OCI-LY1 (cell line): Measurements from ENCODE around the gene VEGFB.

Source experiments
- H2AFZ ChIP-seq: fragments of 200-600 bp; sonication (generic), shearing (Covaris generic); 2 replicates; pipeline ENCODE4 v1.6.0; 2014; ENCODE audit warnings: antibody characterized with exemption, mild to moderate bottlenecking, low read length
- H3F3A ChIP-seq: fragments of 200-600 bp; sonication (generic), shearing (Covaris generic); 2 replicates; pipeline ENCODE4 v1.6.0; 2014; ENCODE audit warnings: mild to moderate bottlenecking, antibody characterized with exemption, low read length, moderate library complexity; ENCODE audit not compliant: insufficient read depth
- H3K27ac ChIP-seq: fragments of 200-600 bp; sonication (generic); 2 replicates; pipeline ENCODE4 v1.5.1; 2014; ENCODE audit warnings: low read length, mixed run types, mild to moderate bottlenecking, low read depth; ENCODE audit not compliant: poor library complexity, severe bottlenecking
- H3K27me3 ChIP-seq: fragments of 200-600 bp; sonication (generic); 2 replicates; pipeline ENCODE4 v1.6.0; 2014; ENCODE audit warnings: antibody characterized with exemption, mild to moderate bottlenecking, low read length, moderate library complexity; ENCODE audit not compliant: insufficient read depth
- H3K36me3 ChIP-seq: fragments of 200-600 bp; sonication (generic); 2 replicates; pipeline ENCODE4 v1.6.1; 2014; ENCODE audit warnings: mild to moderate bottlenecking, antibody characterized with exemption, low read length, moderate library complexity, mixed read lengths; ENCODE audit not compliant: insufficient read depth
- H3K4me1 ChIP-seq: fragments of 200-600 bp; sonication (generic); 2 replicates; pipeline ENCODE4 v1.5.1; 2014; ENCODE audit warnings: mild to moderate bottlenecking, low read length, moderate library complexity; ENCODE audit not compliant: insufficient read depth, severe bottlenecking
- H3K4me2 ChIP-seq: fragments of 200-600 bp; sonication (generic), shearing (Covaris generic); 2 replicates; pipeline ENCODE4 v1.6.1; 2014; ENCODE audit warnings: low read length
- H3K4me3 ChIP-seq: fragments of 200-600 bp; sonication (generic); 2 replicates; pipeline ENCODE4 v1.5.1; 2014; ENCODE audit warnings: low read length, low read depth, mild to moderate bottlenecking, mixed read lengths; ENCODE audit not compliant: poor library complexity, severe bottlenecking
- H3K79me2 ChIP-seq: fragments of 200-600 bp; shearing (Covaris generic); 2 replicates; pipeline ENCODE4 v1.6.1; 2016; ENCODE audit warnings: mixed run types, low read length, mixed read lengths; ENCODE audit not compliant: insufficient read depth
- H3K9ac ChIP-seq: fragments of 200-600 bp; sonication (generic), shearing (Covaris generic); 2 replicates; pipeline ENCODE4 v1.6.1; 2014; ENCODE audit warnings: mild to moderate bottlenecking, low read length, mixed read lengths
- H3K9me2 ChIP-seq: fragments of 200-600 bp; sonication (generic), shearing (Covaris generic); 2 replicates; pipeline ENCODE4 v1.6.1; 2014; ENCODE audit warnings: low read depth, mild to moderate bottlenecking, low read length, mixed read lengths
- H3K9me3 ChIP-seq: fragments of 200-600 bp; shearing (Covaris generic); 2 replicates; pipeline ENCODE4 v1.6.1; 2014; ENCODE audit warnings: low read length, mixed read lengths
- H4K20me1 ChIP-seq: fragments of 200-600 bp; sonication (generic), shearing (Covaris generic); 2 replicates; pipeline ENCODE4 v1.6.0; 2016; ENCODE audit warnings: mild to moderate bottlenecking, low read length; ENCODE audit not compliant: insufficient read depth
- EZH2 ChIP-seq: fragments of 200-600 bp; sonication (generic), shearing (Covaris generic); IDR thresholded peaks from 2 replicates; pipeline ENCODE4 v1.8.0; 2017; ENCODE audit warnings: borderline replicate concordance, mixed run types, mild to moderate bottlenecking, antibody characterized with exemption, low read length, moderate library complexity, mixed read lengths
- TF ChIP-seq, protein P1 (sequence below): fragments of 200-600 bp; sonication (generic), shearing (Covaris generic); IDR thresholded peaks from 2 replicates; pipeline ENCODE4 v1.5.1; 2017; ENCODE audit warnings: mild to moderate bottlenecking, antibody characterized with exemption, low read length, moderate library complexity, mixed read lengths

VEGFB gene

DNA sequence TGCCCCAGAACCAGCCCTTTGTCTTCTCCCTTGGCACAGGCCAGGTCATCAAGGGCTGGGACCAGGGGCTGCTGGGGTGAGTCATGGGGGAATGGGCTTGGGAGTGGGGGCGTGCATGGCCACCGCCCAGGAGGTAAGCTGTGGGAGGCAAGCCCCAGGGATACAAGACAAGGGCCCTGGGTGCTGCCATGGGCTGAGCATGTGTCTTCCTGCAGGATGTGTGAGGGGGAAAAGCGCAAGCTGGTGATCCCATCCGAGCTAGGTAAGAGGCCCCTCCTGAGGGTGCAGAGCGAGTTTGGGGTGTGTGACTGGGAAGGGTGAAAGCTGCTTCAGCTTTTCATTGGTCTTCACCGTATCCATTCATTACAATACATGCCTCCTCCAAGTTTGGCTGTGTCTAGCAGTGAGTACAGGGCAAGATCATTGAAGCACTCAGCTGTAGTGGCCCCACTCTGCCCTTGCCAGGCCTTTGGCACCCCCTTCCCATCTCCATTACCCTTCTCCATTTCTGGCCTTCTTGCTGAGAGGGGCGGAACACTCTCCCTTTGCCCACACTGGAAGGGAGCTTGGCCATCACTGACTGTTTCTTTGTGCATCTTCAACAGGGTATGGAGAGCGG is 9.0 kb downstream of the VEGFB start:
- Histone ChIP-seq H3K4me3 (no peak overlapping the region), H3K79me2 (no peaks in the 10 kb centered on the region; the same call in 1 of the 2 replicates), H3K36me3 (peaks cover 30% of the 10 kb centered on the region; the same call in 1 of the 2 replicates), H3F3A (peaks cover 12% of the 10 kb centered on the region; the same call in 1 of the 2 replicates), H3K9me3 (no peaks in the 10 kb centered on the region), H3K27me3 (no peaks in the 10 kb centered on the region), H3K4me1 (peaks cover 70% of the 10 kb centered on the region), H3K27ac (peak overlapping the region; percentile 73), H3K9ac (no peak overlapping the region; the same call in 1 of the 2 replicates), H3K4me2 (no peak overlapping the region), H2AFZ (no peak overlapping the region), H3K9me2 (no peaks in the 10 kb centered on the region), H4K20me1 (no peaks in the 10 kb centered on the region)
- TF ChIP-seq EZH2, result no peak
- TF ChIP-seq, protein P1, sequence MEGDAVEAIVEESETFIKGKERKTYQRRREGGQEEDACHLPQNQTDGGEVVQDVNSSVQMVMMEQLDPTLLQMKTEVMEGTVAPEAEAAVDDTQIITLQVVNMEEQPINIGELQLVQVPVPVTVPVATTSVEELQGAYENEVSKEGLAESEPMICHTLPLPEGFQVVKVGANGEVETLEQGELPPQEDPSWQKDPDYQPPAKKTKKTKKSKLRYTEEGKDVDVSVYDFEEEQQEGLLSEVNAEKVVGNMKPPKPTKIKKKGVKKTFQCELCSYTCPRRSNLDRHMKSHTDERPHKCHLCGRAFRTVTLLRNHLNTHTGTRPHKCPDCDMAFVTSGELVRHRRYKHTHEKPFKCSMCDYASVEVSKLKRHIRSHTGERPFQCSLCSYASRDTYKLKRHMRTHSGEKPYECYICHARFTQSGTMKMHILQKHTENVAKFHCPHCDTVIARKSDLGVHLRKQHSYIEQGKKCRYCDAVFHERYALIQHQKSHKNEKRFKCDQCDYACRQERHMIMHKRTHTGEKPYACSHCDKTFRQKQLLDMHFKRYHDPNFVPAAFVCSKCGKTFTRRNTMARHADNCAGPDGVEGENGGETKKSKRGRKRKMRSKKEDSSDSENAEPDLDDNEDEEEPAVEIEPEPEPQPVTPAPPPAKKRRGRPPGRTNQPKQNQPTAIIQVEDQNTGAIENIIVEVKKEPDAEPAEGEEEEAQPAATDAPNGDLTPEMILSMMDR, result no peak

DNA sequence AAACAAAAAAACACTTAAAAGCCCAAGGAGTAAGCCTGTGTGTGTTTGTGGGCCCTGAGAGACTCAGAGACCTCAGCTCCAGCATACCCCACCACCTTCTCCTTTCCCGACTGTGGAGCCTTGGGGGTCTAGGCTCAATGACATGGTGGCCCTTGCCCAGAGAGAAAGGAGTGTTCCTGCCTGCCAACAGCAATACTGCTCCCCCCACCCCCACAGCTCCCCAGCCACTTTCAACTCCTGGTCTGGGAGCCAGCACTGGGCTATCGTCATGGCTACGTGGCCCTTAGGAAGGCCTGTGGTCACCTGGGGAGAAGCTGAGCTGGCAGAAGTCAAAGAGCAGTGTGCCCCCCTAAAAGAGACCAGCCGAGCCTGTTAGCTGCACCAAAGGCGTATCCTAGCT is 9.7 kb downstream of the VEGFB start:
- no peaks in the 10 kb centered on the region for H3K27me3 ChIP-seq
- no peak overlapping the region for H3K9ac ChIP-seq
- no peaks in the 10 kb centered on the region; the same call in 1 of the 2 replicates for H3K79me2 ChIP-seq
- no peaks in the 10 kb centered on the region for H3K9me2 ChIP-seq
- H3K4me3 ChIP-seq, result no peak overlapping the region
- H2AFZ ChIP-seq, result no peak overlapping the region
- H3K27ac ChIP-seq, result peak overlapping the region; percentile 73
- H3F3A ChIP-seq, result peaks cover 4% of the 10 kb centered on the region; the same call in 1 of the 2 replicates
- no peak for TF ChIP-seq EZH2
- TF ChIP-seq, protein P1, result no peak
- H3K4me2 ChIP-seq, result no peak overlapping the region
- H3K4me1 ChIP-seq, result peaks cover 62% of the 10 kb centered on the region
- H3K36me3 ChIP-seq, result peaks cover 22% of the 10 kb centered on the region; the same call in 1 of the 2 replicates
- H3K9me3 ChIP-seq, result no peaks in the 10 kb centered on the region
- no peaks in the 10 kb centered on the region for H4K20me1 ChIP-seq

DNA sequence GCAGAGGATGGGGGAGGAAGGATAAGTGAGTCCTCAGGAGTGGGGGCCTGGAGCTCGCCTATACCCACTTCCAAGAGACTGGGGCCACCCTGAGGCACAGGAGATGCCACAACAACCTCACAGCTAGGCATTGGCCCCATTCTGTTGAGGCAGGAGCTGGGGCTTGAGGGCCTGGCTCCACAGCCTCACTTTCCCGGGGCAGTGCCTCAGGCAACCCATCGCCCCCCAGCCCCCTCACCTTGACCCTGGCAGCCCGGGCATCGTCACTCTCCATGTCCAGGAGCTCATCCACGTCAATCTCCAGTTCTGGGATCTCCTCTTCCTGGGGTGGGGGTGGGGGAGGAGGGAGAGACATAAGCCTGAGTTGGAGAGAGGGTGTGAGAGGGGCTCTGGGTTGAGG is 10.6 kb downstream of the VEGFB start:
- H3K27ac ChIP-seq, result peak overlapping the region; percentile 85

More for the DNA sequence above, 10.6 kb downstream of the VEGFB start:
- Histone ChIP-seq H4K20me1 (no peaks in the 10 kb centered on the region), H3F3A (0 out of 2 replicates have a peak, but pooled peaks cover 3% of the 10 kb centered on the region), H2AFZ (no peak overlapping the region), H3K4me1 (peaks cover 54% of the 10 kb centered on the region), H3K9me2 (no peaks in the 10 kb centered on the region), H3K9me3 (no peaks in the 10 kb centered on the region), H3K4me3 (peak overlapping the region; percentile 91), H3K27me3 (no peaks in the 10 kb centered on the region), H3K79me2 (no peaks in the 10 kb centered on the region; the same call in 1 of the 2 replicates), H3K9ac (peak overlapping the region; percentile 91), H3K4me2 (peak overlapping the region; percentile 79), H3K36me3 (peaks cover 21% of the 10 kb centered on the region; the same call in 1 of the 2 replicates)
- TF ChIP-seq, protein P1, result no peak
